GM12891 (cell line): ENCODE data around the gene LRRC8A.

ENCODE experiments used
- POLR2A ChIP-seq: IDR thresholded peaks from 2 replicates; pipeline ENCODE4 v1.6.1; 2011; ENCODE audit warnings: low read depth, low read length, control low read depth
- POLR2AphosphoS5 ChIP-seq: IDR thresholded peaks from 2 replicates; pipeline ENCODE4 v1.6.1; 2011; ENCODE audit warnings: low read depth, low read length, control low read depth
- TAF1 ChIP-seq: IDR thresholded peaks from 2 replicates; pipeline ENCODE4 v1.6.1; 2011; ENCODE audit warnings: low read depth, low read length, control low read depth

GRCh38 chr9:128906741-128907140 lies 24.8 kb downstream of the LRRC8A start:
- no peak for TF ChIP-seq POLR2AphosphoS5
- no peak for TF ChIP-seq TAF1
- no peak for TF ChIP-seq POLR2A
